Ascending aorta (tissue), 2 donors: ENCODE measurements around the gene CAMK1D. TPM values are rescaled to one million over a fixed set of nuclear protein-coding genes. Genes with fewer than 3 reads are reported as not detected.

ENCODE experiments used
- DNase-seq, 2 donors: peaks; one replicate each; pipeline ENCODE4 v3.0.0-alpha.2; 2019; ENCODE audit warnings: low spot score in 2 of 2
- H3K27ac ChIP-seq, 2 donors: fragments of 200-600 bp; sonication (generic); one replicate each; pipeline ENCODE4 v1.5.1; 2016 to 2017; ENCODE audit warnings: mild to moderate bottlenecking in 1 of 2
- H3K27me3 ChIP-seq: fragments of 200-600 bp; sonication (generic); one replicate; pipeline ENCODE4 v1.5.1; 2017
- H3K36me3 ChIP-seq, 2 donors: fragments of 200-600 bp; sonication (generic); one replicate each; pipeline ENCODE4 v1.5.1; 2016
- H3K4me1 ChIP-seq, 2 donors: fragments of 200-600 bp; sonication (generic); one replicate each; pipeline ENCODE4 v1.5.1; 2016 to 2017; ENCODE audit warnings: mild to moderate bottlenecking in 1 of 2
- H3K4me3 ChIP-seq, 2 donors: fragments of 200-600 bp; sonication (generic); one replicate each; pipeline ENCODE4 v1.5.1; 2016 to 2017; ENCODE audit warnings: mild to moderate bottlenecking in 1 of 2
- H3K9me3 ChIP-seq, 2 donors: fragments of 200-600 bp; sonication (generic); one replicate each; pipeline ENCODE4 v1.5.1; 2016
- intact Hi-C: fragments of 100-400 bp; cut with DNase I; formaldehyde crosslinking; loops from one replicate; pipeline ENCODE4 v1.15.1; 2023
- total RNA-seq: library from RNA; depleted of rRNA; stranded (reverse); fragments of >200 nt; gene quantifications from one replicate; pipeline ENCODE4 v1.1.0, GENCODE V29; 2016
- TF ChIP-seq, protein P1 (sequence below), 3 experiments: fragments of 200-600 bp in 2 of 3; fragments of 450-650 bp in 1 of 3; sonication (generic) in 2 of 3; IDR thresholded peaks; one replicate each; pipeline ENCODE4 v1.5.1; 2016 to 2019; ENCODE audit warnings: antibody characterized with exemption in 3 of 3, mild to moderate bottlenecking in 1 of 3, moderate library complexity in 1 of 3

CAMK1D gene
- total RNA-seq, 1 donor from 2014 or later, result 4.2 TPM

DNA sequence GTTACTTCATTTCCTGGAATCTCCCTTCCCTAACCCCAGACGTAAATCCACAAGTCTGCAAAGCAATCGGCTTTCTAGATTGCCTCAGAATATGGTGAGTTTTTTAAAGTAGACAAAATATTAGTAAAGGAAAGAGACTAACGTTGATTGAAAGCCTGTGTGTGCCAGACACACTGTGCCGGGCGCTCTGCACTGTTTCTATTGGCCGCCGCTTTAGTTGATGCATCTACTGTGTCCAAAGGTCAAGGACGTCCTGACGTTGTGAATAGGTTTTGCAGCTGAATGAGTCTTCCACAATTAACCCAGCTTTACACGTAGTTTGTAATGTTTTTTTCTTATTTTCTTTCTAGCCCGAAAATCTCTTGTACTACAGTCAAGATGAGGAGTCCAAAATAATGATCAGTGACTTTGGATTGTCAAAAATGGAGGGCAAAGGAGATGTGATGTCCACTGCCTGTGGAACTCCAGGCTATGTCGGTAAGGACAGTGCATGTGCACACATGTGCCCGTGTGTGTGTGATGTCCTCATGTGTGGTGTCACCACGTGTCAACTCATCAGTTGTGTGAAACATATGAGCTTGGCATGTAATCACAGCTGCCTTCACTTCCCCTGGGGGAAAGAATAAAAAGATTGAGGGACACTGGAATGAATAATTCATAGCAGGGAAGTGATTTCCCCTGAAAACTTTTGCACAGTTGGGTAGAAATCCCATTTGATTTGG, 420.1 kb downstream of the CAMK1D start:
- DNase-seq, result no peak
- Histone ChIP-seq H3K4me3 (no peak overlapping the region), H3K27me3 (no peaks in the 10 kb centered on the region), H3K27ac (no peak overlapping the region), H3K36me3 (no peaks in the 10 kb centered on the region), H3K4me1 (no peaks in the 10 kb centered on the region), H3K9me3 (no peaks in the 10 kb centered on the region)
- TF ChIP-seq, protein P1, sequence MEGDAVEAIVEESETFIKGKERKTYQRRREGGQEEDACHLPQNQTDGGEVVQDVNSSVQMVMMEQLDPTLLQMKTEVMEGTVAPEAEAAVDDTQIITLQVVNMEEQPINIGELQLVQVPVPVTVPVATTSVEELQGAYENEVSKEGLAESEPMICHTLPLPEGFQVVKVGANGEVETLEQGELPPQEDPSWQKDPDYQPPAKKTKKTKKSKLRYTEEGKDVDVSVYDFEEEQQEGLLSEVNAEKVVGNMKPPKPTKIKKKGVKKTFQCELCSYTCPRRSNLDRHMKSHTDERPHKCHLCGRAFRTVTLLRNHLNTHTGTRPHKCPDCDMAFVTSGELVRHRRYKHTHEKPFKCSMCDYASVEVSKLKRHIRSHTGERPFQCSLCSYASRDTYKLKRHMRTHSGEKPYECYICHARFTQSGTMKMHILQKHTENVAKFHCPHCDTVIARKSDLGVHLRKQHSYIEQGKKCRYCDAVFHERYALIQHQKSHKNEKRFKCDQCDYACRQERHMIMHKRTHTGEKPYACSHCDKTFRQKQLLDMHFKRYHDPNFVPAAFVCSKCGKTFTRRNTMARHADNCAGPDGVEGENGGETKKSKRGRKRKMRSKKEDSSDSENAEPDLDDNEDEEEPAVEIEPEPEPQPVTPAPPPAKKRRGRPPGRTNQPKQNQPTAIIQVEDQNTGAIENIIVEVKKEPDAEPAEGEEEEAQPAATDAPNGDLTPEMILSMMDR (IDR thresholded peaks at IDR 0.05), result no peak
- intact Hi-C loops, result no loop called here

DNA sequence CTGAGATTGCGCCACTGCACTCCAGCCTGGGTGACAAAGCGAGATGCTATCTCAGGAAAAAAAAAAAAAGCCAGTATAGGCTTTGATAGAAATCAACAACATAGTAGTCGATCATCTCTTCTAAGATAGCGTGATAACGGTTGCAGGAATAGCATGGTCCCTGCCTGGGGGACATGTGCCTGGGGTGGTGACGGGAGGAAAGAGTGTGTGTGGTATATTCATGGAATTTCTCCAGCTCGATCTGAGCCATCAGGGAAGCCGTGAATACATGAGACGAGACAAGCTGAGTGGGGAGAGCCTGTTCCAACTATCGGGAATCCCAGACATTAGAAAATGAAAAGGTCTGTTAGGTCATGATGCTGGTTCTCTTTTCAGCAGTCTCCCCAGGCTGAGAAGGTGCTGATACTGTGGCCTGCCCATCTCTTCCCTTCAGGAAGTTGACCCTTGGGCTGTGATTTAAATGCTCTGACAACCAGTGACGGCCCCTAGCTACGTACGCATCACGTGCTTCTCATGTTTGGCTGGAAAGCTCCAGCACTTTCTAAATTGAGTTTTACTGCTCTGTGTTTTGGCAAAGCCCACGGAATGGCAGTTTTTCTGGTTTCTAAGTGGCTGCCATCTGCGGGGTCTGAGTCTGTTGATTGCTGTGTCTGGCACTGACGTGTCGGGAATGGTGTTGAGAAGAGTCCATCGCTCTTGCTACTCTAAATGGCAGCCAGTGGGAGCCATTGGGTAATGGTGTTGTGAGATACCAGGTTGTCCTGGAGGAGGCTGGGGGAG, 422.8 kb downstream of the CAMK1D start:
- Histone ChIP-seq H3K4me3 (no peak overlapping the region), H3K27me3 (no peaks in the 10 kb centered on the region), H3K9me3 (no peaks in the 10 kb centered on the region), H3K36me3 (no peaks in the 10 kb centered on the region), H3K27ac (no peak overlapping the region), H3K4me1 (no peaks in the 10 kb centered on the region)
- no peak for DNase-seq
- TF ChIP-seq, protein P1 (IDR thresholded peaks at IDR 0.05), result no peak
- intact Hi-C loops, result no loop called here

DNA sequence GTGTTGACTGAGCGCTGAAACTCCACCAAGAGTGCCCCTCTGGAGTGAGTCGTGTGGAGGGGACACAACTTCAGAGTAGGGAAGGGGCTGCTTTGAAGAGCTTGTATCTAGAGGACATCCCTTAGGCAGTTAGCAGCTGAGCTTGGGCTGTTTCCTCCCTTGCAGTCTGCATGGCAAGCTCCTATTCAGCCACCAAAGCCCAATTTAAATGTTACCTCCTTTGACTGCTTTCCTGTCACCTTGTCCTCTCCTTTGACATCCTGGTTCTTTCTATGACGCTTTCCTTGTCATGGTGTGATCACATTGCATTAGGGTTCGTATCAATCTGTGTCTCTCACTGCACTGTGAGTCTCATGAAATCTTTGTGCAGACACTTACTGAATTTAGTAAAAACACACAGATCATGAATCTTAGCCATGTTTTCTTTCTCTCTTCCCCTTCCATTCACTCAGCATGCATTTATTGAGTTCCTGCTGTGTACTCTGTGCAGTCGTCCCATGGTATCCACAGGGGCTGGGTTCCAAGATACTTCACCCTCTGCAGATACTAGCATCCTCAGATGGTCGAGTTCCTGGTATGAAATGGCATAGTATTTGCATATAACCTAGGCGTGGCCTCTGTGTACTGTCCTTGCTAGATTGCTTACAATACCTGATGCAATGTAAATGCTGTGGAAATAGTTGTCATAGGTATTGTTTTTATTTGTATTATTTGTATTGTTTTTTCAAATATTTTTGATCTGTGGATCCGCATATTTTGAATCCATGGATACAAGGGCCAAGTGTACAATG, 423.6 kb downstream of the CAMK1D start:
- Histone ChIP-seq H3K36me3 (no peaks in the 10 kb centered on the region), H3K27me3 (no peaks in the 10 kb centered on the region), H3K9me3 (no peaks in the 10 kb centered on the region), H3K4me1 (no peaks in the 10 kb centered on the region), H3K27ac (no peak overlapping the region), H3K4me3 (no peak overlapping the region)
- no peak for DNase-seq
- TF ChIP-seq, protein P1 (IDR thresholded peaks at IDR 0.05), result no peak
- intact Hi-C loops, result no loop called here

DNA sequence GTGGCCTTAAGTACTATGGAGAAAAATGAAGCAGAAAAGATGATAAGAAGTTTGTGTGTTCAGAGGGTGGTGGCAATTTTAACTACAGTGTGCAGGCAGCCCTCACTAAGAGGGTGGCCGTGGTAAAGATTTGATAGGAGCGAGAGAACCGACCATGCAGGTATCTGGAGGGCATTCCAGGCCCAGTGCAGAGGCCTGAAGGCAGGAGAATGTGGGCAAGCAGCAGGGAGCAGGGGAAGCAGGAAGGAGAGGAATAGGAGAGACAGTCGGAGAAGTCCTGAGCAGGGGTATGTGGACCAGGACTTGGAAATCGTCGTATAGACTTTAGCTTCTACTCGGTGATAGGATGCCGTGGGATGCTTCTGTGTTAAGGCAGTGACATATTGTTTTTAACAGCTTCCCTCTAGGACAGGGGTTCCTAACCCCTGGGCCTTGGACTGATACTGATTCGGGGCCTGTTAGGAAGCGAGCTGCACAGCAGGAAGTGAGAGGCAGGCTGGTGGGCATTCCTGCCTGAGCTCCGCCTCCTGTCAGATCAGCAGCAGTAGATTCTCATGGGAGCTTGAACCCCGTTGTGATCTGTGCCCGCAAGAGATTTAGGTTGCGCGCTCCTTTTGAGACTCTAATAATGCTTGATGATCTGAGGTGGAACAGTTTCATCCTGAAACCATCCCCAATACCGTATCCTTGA, 425.0 kb downstream of the CAMK1D start:
- no peak for DNase-seq
- intact Hi-C loops, result no loop called here
- H3K27me3 ChIP-seq, result no peaks in the 10 kb centered on the region

More for the DNA sequence above, 425.0 kb downstream of the CAMK1D start:
- H3K4me1 ChIP-seq, result no peaks in the 10 kb centered on the region
- TF ChIP-seq, protein P1 (IDR thresholded peaks at IDR 0.05), result no peak
- no peak overlapping the region for H3K27ac ChIP-seq
- H3K9me3 ChIP-seq, result no peaks in the 10 kb centered on the region
- no peaks in the 10 kb centered on the region for H3K36me3 ChIP-seq
- H3K4me3 ChIP-seq, result no peak overlapping the region
